ENCODE data around the gene DOCK4.

The DOCK4 gene

GRCh38 chr7:112157072-112157471, 49.1 kb downstream of the DOCK4 start:
- H3K27me3 ChIP-seq (ENCODE audit: control insufficient read depth, insufficient read depth, low read length), result no peaks in the 10 kb centered on the region
- peaks cover 32% of the 10 kb centered on the region for H3K4me1 ChIP-seq (ENCODE audit: control insufficient read depth, insufficient read depth, low read length)
- no peaks in the 10 kb centered on the region for H3K36me3 ChIP-seq (ENCODE audit: control insufficient read depth, insufficient read depth, low read length)
- H3K27ac ChIP-seq (ENCODE audit: low read depth, low read length), result no peak overlapping the region
- no peaks in the 10 kb centered on the region for H3K9me3 ChIP-seq (ENCODE audit: control insufficient read depth, insufficient read depth, low read depth, low read length)
- H3K9ac ChIP-seq (ENCODE audit: low read length), result no peak overlapping the region
- H3K4me3 ChIP-seq (ENCODE audit: low read depth, low read length), result no peak overlapping the region

- peaks cover 27% of the 10 kb centered on the region for H3K4me1 ChIP-seq (ENCODE audit: control insufficient read depth, insufficient read depth, low read length)
- no peaks in the 10 kb centered on the region for H3K27me3 ChIP-seq (ENCODE audit: control insufficient read depth, insufficient read depth, low read length)
- no peak overlapping the region for H3K27ac ChIP-seq (ENCODE audit: low read depth, low read length)
- no peaks in the 10 kb centered on the region for H3K36me3 ChIP-seq (ENCODE audit: control insufficient read depth, insufficient read depth, low read length)
- no peak overlapping the region for H3K4me3 ChIP-seq (ENCODE audit: low read depth, low read length)
- no peaks in the 10 kb centered on the region for H3K9me3 ChIP-seq (ENCODE audit: control insufficient read depth, insufficient read depth, low read depth, low read length)
- H3K9ac ChIP-seq (ENCODE audit: low read length), result no peak overlapping the region
Observed at GRCh38 chr7:112156412-112156811, 49.8 kb downstream of the DOCK4 start.

- no peaks in the 10 kb centered on the region for H3K27me3 ChIP-seq (ENCODE audit: control insufficient read depth, insufficient read depth, low read length)
- no peak overlapping the region for H3K27ac ChIP-seq (ENCODE audit: low read depth, low read length)
- H3K4me3 ChIP-seq (ENCODE audit: low read depth, low read length), result no peak overlapping the region
- no peaks in the 10 kb centered on the region for H3K36me3 ChIP-seq (ENCODE audit: control insufficient read depth, insufficient read depth, low read length)
- no peaks in the 10 kb centered on the region for H3K9me3 ChIP-seq (ENCODE audit: control insufficient read depth, insufficient read depth, low read depth, low read length)
- H3K9ac ChIP-seq (ENCODE audit: low read length), result no peak overlapping the region
- H3K4me1 ChIP-seq (ENCODE audit: control insufficient read depth, insufficient read depth, low read length), result peaks cover 16% of the 10 kb centered on the region
Observed at GRCh38 chr7:112154690-112155089, 51.5 kb downstream of the DOCK4 start.

- H3K36me3 ChIP-seq (ENCODE audit: control insufficient read depth, insufficient read depth, low read length), result no peaks in the 10 kb centered on the region
- no peaks in the 10 kb centered on the region for H3K9me3 ChIP-seq (ENCODE audit: control insufficient read depth, insufficient read depth, low read depth, low read length)
- H3K27ac ChIP-seq (ENCODE audit: low read depth, low read length), result no peak overlapping the region
- no peak overlapping the region for H3K9ac ChIP-seq (ENCODE audit: low read length)
- H3K4me1 ChIP-seq (ENCODE audit: control insufficient read depth, insufficient read depth, low read length), result peaks cover 16% of the 10 kb centered on the region
- no peaks in the 10 kb centered on the region for H3K27me3 ChIP-seq (ENCODE audit: control insufficient read depth, insufficient read depth, low read length)
- H3K4me3 ChIP-seq (ENCODE audit: low read depth, low read length), result no peak overlapping the region
Observed at GRCh38 chr7:112152186-112152585, 54.0 kb downstream of the DOCK4 start.

- H3K27me3 ChIP-seq (ENCODE audit: control insufficient read depth, insufficient read depth, low read length), result no peaks in the 10 kb centered on the region
- no peaks in the 10 kb centered on the region for H3K9me3 ChIP-seq (ENCODE audit: control insufficient read depth, insufficient read depth, low read depth, low read length)
- no peak overlapping the region for H3K27ac ChIP-seq (ENCODE audit: low read depth, low read length)
- H3K4me3 ChIP-seq (ENCODE audit: low read depth, low read length), result no peak overlapping the region
- no peak overlapping the region for H3K9ac ChIP-seq (ENCODE audit: low read length)
- no peaks in the 10 kb centered on the region for H3K36me3 ChIP-seq (ENCODE audit: control insufficient read depth, insufficient read depth, low read length)
- H3K4me1 ChIP-seq (ENCODE audit: control insufficient read depth, insufficient read depth, low read length), result peaks cover 16% of the 10 kb centered on the region
Observed at GRCh38 chr7:112150823-112151641, 55.2 kb downstream of the DOCK4 start.

- no peak overlapping the region for H3K9ac ChIP-seq (ENCODE audit: low read length)
- H3K9me3 ChIP-seq (ENCODE audit: control insufficient read depth, insufficient read depth, low read depth, low read length), result no peaks in the 10 kb centered on the region
- H3K4me3 ChIP-seq (ENCODE audit: low read depth, low read length), result no peak overlapping the region
- no peaks in the 10 kb centered on the region for H3K36me3 ChIP-seq (ENCODE audit: control insufficient read depth, insufficient read depth, low read length)
- peaks cover 13% of the 10 kb centered on the region for H3K4me1 ChIP-seq (ENCODE audit: control insufficient read depth, insufficient read depth, low read length)
- no peaks in the 10 kb centered on the region for H3K27me3 ChIP-seq (ENCODE audit: control insufficient read depth, insufficient read depth, low read length)
- no peak overlapping the region for H3K27ac ChIP-seq (ENCODE audit: low read depth, low read length)
Observed at GRCh38 chr7:112149734-112150133, 56.5 kb downstream of the DOCK4 start.

GRCh38 chr7:112147793-112148361, 58.3 kb downstream of the DOCK4 start:
- Histone ChIP-seq H3K9ac (ENCODE audit: low read length) (no peak overlapping the region), H3K36me3 (ENCODE audit: control insufficient read depth, insufficient read depth, low read length) (no peaks in the 10 kb centered on the region), H3K27me3 (ENCODE audit: control insufficient read depth, insufficient read depth, low read length) (no peaks in the 10 kb centered on the region), H3K9me3 (ENCODE audit: control insufficient read depth, insufficient read depth, low read depth, low read length) (no peaks in the 10 kb centered on the region), H3K27ac (ENCODE audit: low read depth, low read length) (no peak overlapping the region), H3K4me1 (ENCODE audit: control insufficient read depth, insufficient read depth, low read length) (peaks cover 9% of the 10 kb centered on the region; the same call in 1 of the 2 replicates), H3K4me3 (ENCODE audit: low read depth, low read length) (no peak overlapping the region)

GRCh38 chr7:112145206-112145605, 61.0 kb downstream of the DOCK4 start:
- no peak overlapping the region for H3K27ac ChIP-seq (ENCODE audit: low read depth, low read length)
- no peak overlapping the region for H3K4me3 ChIP-seq (ENCODE audit: low read depth, low read length)
- H3K9ac ChIP-seq (ENCODE audit: low read length), result no peak overlapping the region
- no peaks in the 10 kb centered on the region for H3K9me3 ChIP-seq (ENCODE audit: control insufficient read depth, insufficient read depth, low read depth, low read length)
- H3K27me3 ChIP-seq (ENCODE audit: control insufficient read depth, insufficient read depth, low read length), result no peaks in the 10 kb centered on the region
- no peaks in the 10 kb centered on the region for H3K36me3 ChIP-seq (ENCODE audit: control insufficient read depth, insufficient read depth, low read length)
- H3K4me1 ChIP-seq (ENCODE audit: control insufficient read depth, insufficient read depth, low read length), result 0 out of 2 replicates have a peak, but pooled peaks cover 4% of the 10 kb centered on the region

- no peaks in the 10 kb centered on the region for H3K36me3 ChIP-seq (ENCODE audit: control insufficient read depth, insufficient read depth, low read length)
- H3K9me3 ChIP-seq (ENCODE audit: control insufficient read depth, insufficient read depth, low read depth, low read length), result no peaks in the 10 kb centered on the region
- H3K4me1 ChIP-seq (ENCODE audit: control insufficient read depth, insufficient read depth, low read length), result 0 out of 2 replicates have a peak, but pooled peaks cover 4% of the 10 kb centered on the region
Observed at GRCh38 chr7:112144284-112145059, 61.7 kb downstream of the DOCK4 start.

GRCh38 chr7:112143582-112143981, 62.6 kb downstream of the DOCK4 start:
- no peaks in the 10 kb centered on the region for H3K27me3 ChIP-seq (ENCODE audit: control insufficient read depth, insufficient read depth, low read length)
- 0 out of 2 replicates have a peak, but pooled peaks cover 9% of the 10 kb centered on the region for H3K4me1 ChIP-seq (ENCODE audit: control insufficient read depth, insufficient read depth, low read length)
- no peak overlapping the region for H3K9ac ChIP-seq (ENCODE audit: low read length)
- H3K36me3 ChIP-seq (ENCODE audit: control insufficient read depth, insufficient read depth, low read length), result no peaks in the 10 kb centered on the region
- no peaks in the 10 kb centered on the region for H3K9me3 ChIP-seq (ENCODE audit: control insufficient read depth, insufficient read depth, low read depth, low read length)
- no peak overlapping the region for H3K27ac ChIP-seq (ENCODE audit: low read depth, low read length)
- H3K4me3 ChIP-seq (ENCODE audit: low read depth, low read length), result no peak overlapping the region

More at GRCh38 chr7:112144284-112145059, 61.7 kb downstream of the DOCK4 start:
- Histone ChIP-seq H3K4me3 (ENCODE audit: low read depth, low read length) (no peak overlapping the region), H3K9ac (ENCODE audit: low read length) (no peak overlapping the region), H3K27ac (ENCODE audit: low read depth, low read length) (no peak overlapping the region), H3K27me3 (ENCODE audit: control insufficient read depth, insufficient read depth, low read length) (no peaks in the 10 kb centered on the region)

- no peaks in the 10 kb centered on the region for H3K36me3 ChIP-seq (ENCODE audit: control insufficient read depth, insufficient read depth, low read length)
- no peaks in the 10 kb centered on the region for H3K27me3 ChIP-seq (ENCODE audit: control insufficient read depth, insufficient read depth, low read length)
- no peak overlapping the region for H3K9ac ChIP-seq (ENCODE audit: low read length)
- 0 out of 2 replicates have a peak, but pooled peaks cover 12% of the 10 kb centered on the region for H3K4me1 ChIP-seq (ENCODE audit: control insufficient read depth, insufficient read depth, low read length)
- H3K9me3 ChIP-seq (ENCODE audit: control insufficient read depth, insufficient read depth, low read depth, low read length), result no peaks in the 10 kb centered on the region
- no peak overlapping the region for H3K4me3 ChIP-seq (ENCODE audit: low read depth, low read length)
- no peak overlapping the region for H3K27ac ChIP-seq (ENCODE audit: low read depth, low read length)
Observed at GRCh38 chr7:112143136-112143535, 63.1 kb downstream of the DOCK4 start.
